Esophagus muscularis mucosa (tissue), 4 donors: ENCODE measurements around the gene PDS5A.
"Not testable (repeated sequence)": the region's sequence is repeated elsewhere in the genome, so short reads cannot be mapped to it uniquely, and the experiment has no call there.

Experiments
- EP300 ChIP-seq: sonication (generic); formaldehyde crosslinking; IDR thresholded peaks from one replicate; pipeline ENCODE4 v1.6.1; 2017; ENCODE audit warnings: antibody characterized with exemption
- POLR2A ChIP-seq: fragments of 450-650 bp; IDR thresholded peaks from one replicate; pipeline ENCODE4 v1.6.1; 2017; ENCODE audit warnings: antibody characterized with exemption, moderate library complexity, mild to moderate bottlenecking, low read depth
- TF ChIP-seq, protein P1 (sequence below), 3 experiments: fragments of 200-600 bp in 2 of 3; fragments of 450-650 bp in 1 of 3; sonication (generic) in 2 of 3; IDR thresholded peaks; one replicate each; pipeline ENCODE4 v1.5.1; 2017 to 2019; ENCODE audit warnings: antibody characterized with exemption in 3 of 3, mild to moderate bottlenecking in 2 of 3, moderate library complexity in 1 of 3

DNA sequence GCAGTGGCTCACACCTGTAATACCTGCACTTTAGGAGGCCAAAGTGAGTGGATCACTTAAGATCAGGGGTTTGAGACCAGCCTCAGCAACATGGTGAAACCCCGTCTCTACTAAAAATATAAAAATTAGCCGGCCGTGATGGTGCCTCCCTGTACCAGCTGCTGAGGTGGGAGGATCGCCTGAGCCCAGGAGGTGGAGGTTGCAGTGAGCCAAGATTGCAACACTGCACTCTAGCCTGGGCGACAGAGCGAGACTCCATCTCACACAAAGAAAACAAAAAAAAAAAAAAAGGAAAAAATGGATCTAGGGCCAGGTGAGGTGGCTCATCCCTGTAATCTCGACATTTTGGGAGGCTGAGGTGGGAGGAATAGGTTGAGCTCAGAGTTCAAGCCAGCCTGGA is 46.3 kb upstream of the PDS5A start:
- TF ChIP-seq, protein P1, sequence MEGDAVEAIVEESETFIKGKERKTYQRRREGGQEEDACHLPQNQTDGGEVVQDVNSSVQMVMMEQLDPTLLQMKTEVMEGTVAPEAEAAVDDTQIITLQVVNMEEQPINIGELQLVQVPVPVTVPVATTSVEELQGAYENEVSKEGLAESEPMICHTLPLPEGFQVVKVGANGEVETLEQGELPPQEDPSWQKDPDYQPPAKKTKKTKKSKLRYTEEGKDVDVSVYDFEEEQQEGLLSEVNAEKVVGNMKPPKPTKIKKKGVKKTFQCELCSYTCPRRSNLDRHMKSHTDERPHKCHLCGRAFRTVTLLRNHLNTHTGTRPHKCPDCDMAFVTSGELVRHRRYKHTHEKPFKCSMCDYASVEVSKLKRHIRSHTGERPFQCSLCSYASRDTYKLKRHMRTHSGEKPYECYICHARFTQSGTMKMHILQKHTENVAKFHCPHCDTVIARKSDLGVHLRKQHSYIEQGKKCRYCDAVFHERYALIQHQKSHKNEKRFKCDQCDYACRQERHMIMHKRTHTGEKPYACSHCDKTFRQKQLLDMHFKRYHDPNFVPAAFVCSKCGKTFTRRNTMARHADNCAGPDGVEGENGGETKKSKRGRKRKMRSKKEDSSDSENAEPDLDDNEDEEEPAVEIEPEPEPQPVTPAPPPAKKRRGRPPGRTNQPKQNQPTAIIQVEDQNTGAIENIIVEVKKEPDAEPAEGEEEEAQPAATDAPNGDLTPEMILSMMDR (IDR thresholded peaks at IDR 0.05) = not testable (repeated sequence)
- TF ChIP-seq EP300, POLR2A: not testable (repeated sequence)
